NCI-H1092 (cell line): ENCODE results near the gene CNTFR.
"Not testable (repeated sequence)": the region's sequence is repeated elsewhere in the genome, so short reads cannot be mapped to it uniquely, and the experiment has no call there.

Experiments used
- DNase-seq: peaks from one replicate; lab custom pipeline; 2025; lab: John Stamatoyannopoulos, UW

Gene CNTFR, protein sequence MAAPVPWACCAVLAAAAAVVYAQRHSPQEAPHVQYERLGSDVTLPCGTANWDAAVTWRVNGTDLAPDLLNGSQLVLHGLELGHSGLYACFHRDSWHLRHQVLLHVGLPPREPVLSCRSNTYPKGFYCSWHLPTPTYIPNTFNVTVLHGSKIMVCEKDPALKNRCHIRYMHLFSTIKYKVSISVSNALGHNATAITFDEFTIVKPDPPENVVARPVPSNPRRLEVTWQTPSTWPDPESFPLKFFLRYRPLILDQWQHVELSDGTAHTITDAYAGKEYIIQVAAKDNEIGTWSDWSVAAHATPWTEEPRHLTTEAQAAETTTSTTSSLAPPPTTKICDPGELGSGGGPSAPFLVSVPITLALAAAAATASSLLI

DNA sequence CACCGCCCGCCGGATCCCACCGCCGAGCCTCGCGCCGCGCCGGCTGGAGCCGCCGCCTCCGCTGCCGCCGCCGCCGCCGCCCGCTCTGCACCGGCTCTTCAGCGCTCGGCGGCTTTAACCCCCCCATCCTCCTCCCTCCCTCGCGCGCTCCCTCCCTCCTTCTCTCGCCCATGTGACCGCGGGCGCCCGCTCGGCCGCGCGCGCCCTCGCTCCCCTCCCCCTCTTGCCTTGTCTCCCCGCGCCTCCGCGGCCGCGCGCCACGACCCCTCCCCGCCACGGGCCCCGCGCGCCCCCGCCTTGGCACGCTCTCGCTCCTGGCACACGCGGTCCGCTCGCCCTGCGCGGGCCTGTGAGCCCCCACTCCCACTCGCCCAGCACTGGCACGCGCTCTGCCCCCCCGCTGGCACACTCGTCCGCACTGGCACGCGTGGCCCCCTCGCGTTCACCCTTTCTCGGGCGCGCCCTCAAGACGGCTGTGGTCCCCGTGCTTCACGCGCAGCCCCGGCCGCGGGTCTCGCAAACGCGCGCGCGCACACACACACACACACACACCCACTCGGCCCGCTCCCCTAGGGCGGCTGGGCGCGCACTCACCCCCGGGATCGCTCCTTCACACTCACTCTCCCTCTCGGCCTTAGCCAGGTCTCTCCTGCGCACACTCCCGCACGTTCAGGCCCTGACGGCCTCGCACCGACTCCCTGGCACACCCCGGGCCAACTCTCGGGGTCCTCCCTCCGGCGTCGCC, at the start of gene CNTFR:
Gene CNTFR, minus strand, starts transcription at position 89 of the 745 bp plus-strand sequence. CDS start 20,743 bp downstream, outside the sequence.
- DNase-seq, result peak; percentile 75

DNA sequence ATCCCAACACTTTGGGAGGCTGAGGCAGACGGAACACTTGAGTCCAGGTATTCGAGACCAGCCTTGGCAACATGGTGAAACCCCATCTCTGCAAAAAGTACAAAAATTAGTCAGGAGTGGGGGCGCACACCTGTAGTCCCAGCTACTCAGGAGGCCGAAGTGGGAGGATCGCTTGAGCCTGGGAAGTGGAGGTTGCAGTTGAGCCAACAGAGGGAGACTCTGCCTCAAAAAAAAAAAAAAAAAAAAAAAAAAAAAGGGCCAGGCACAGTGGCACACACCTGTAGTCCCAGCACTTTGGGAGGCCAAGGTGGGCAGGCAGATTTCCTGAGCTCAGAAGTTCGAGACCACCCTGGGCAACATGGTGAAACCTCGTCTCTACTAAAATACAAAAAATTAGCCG, 49.8 kb upstream of the CNTFR start:
- DNase-seq, result not testable (repeated sequence)

DNA sequence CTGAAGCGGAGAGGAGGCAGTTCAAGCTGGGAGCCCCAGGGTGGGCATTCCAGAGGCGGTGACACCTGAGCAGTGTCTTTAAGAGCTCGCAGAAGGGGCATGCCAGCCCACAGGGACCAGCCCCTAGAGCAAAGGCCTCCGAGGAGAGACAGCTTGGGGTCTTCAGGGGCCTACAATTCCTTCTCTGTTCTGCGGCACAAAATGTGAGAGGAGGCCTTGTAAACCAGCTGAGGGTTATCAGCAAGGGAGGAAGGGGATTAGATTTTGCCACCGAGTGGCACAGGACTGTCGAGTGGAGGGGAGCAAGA, 48.6 kb upstream of the CNTFR start:
- DNase-seq, result no peak

DNA sequence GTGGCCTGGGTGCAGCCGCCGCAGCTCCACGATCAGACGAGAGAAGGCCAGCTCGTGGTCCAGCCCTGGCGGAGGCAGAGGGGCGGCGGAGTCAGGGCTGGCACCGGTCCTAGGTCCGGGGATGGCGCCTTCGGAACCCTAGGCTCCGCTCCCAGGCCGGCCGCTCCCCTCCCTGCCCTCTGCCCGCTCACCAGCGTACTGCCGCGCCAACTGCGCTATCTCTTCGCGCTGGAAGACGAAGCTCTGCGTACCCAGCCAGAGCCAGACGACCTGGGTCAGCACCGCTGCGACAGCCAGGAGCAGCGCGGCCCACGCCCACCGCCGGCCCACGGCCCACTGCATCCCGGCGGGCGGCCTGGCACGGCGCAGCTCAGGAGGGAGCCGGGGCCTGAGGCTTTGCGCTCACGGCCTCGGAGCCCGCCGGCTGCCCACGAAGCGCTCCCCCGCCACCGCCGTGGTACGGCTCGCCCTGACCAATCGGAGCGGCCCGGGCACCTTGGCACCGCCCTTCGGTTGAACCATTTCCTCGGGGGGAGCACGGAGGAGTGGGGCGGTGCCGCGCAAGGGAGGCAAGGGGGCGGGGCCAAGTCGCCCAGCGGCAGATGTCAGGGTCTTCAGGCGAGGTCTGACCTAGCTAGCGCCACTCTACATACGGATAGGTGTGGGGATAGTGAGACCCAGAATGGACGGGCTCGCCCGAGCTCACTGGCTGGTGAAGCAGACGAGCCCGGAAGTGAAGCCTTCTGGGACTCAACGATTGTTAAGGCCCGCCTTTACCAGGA, 48.0 kb upstream of the CNTFR start, which contains the start of gene SIGMAR1:
Gene SIGMAR1, minus strand, starts transcription at position 432 of the 782 bp plus-strand sequence. Its CDS starts 90 bp downstream, at position 342.
- peak; percentile 94 for DNase-seq

DNA sequence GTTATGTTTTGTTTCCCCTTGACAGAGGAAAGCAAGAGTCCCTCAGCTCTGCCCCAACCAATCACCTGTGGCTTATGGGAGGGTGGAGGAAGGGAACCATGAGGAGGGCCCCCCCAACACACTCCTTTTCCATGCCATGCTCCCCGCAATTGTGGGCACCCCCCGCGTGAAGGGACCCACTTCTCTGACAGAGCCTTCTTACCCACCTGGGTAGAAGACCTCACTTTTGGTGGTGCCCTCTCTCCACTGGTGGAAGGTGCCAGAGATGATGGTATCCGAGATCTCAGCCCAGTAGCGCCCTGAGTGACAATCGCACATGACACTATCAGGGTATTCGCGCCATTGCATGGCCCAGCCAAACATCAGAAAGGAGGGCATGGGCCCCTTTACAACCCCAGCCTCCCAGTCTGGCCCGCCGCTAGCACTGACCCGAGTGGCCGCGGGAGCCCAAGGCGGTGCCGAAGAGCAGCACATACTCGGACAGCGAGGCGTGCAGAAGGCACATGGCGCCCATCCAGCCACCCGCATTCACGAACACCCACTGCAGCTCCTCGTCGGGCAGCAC, 47.3 kb upstream of the CNTFR start:
- no peak for DNase-seq

DNA sequence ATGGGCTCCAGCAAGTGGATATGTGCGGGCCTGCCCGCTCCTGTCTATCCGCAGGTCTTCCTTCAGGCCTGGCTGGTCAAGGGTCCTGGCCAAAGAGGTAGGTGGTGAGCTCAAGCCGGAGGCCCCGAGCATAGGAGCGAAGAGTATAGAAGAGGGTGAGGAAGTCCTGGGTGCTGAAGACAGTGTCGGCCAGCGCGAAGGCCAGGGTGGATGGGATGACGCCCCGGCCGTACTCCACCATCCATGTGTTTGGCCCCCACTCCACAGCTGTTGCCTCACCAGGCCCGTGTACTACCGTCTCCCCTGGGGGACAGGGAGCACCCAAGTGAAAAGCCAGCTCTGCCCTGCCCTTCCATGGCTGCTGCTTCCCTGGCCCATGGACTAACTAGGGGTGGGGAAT, 46.0 kb upstream of the CNTFR start:
- no peak for DNase-seq

DNA sequence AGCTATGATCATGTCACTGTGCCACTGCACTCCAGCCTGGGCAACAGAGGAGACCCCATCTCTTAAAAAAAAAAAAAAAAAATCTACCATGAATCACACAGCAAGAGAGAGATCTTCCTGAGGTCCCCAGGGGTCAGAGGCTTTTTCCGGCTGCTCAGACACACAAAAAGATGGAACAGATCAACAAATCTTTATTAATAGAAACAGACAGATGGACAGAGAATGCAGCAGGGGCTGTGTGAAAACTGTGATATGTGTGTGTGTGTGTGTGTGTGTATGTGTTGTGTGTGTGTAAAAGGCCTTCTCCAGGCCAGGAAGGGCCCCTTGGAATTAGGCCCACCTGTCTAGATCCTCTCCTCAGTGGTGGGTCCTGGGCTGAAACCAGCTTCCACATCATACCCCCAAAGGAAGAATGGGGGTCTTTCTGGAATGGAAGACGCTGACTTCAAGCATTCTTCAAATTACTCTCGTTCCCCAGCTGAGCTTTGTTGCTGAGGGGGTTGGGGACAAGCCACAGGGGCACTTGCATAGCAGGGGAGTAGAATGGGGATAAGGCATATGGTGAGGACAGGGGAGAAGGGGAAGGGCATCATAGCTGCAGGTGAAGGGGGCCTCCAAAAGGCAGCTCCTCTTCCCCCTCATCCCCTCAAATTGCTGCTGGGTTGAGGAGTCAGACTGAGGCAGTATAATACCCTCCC, 45.2 kb upstream of the CNTFR start:
- no peak for DNase-seq

DNA sequence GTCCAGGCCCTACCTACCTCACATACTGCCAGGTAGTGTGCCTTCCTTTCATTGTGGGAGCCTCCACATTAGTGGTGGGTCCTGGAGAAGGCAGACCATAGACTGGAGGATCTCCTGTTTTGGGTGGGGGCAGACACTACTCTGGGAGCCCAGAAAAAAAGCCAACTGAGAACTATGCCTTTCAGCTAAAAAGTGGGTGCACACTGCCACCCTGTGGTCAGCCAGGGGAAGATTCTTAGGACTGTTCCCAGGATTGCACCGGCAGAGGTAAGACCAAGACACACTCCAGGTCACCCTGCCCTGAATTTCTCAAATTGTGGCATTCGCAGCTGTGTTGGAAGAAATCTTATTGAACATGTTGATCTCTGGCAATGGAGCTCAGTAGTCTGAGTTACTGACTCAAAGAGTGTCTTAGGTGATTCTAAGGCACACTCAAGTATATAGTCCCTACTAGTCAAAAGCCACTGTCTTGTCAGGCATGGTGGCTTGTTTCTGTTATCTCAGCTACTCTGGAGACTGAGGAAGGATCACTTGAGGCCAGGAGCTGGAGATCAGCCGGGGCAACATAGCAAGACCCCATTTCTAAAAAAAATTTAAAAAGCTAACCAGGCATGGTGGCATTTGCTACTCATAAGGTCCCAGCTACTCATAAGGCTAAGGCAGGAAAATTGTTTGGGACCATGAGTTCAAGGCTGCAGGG, 44.5 kb upstream of the CNTFR start:
- DNase-seq, result peak; percentile 57

DNA sequence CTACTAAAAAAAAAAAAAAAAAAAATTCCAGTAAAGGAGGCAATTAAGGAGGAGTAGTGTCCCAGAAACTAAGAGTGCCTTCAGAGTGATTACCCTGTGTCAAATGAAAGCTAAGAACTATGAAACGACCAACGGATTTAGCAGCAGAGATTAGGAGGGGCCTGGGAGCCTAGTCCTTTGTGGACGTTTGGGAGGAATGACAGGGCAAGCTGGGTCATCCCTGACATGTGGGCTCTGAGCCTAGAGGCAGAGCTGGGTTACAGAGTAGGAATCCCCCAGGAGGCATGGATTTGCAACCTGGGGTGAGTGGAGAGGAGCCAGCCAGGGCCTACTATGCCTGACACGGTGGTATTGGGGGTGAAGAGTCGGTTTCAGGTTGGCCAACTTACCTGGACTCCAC, 43.6 kb upstream of the CNTFR start:
- DNase-seq, result no peak

DNA sequence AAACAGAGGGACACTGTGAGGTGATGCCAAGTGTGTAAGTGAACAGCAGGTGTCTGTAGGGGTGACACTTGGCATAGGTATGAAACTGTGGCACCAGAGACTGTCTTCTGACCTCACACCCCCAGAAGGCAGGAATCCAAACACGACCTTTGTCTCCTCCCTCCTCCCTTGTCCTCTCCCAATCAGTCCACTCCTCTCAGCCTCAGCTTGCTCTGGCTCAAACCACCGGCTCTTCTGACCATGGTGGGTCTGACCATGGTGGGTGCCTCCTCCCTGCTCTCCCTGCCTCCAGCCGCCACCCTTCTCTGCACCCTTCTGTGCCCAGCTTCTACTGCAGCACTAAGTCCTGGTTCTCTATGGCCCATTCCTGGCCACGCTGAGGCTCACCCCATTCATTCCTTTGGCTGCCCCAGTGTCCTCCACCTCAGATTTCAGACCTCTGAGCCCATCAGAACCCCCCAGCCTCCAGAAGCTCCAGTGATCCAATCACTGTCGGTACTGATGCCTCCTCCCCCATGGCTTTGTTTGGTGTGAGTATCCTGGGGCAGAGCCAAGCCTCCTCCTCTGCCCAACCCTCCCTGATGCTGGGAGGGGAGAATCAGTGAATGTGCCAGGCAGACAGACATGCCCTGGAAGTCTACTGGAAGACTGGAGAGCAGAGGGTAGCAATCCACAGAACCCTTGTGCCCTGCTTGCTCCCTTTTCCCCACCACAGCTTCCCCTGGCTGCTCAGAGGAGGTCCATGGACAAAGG, 41.1 kb upstream of the CNTFR start:
- no peak for DNase-seq

DNA sequence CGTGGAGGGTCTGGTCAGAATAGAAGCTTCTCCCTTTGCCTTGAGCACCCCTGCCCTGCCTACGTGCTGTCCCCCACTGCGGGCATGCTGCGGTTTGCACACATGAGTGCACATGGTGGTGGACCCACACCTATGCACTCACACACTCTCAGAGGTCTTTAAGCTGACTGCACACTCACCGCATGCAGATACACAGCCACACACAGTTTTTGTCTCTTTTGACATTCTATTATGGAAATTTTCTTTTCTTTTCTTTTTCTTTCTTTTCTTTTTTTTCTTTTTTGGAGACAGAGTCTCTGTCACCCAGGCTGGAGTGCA, 39.9 kb upstream of the CNTFR start:
- DNase-seq, result no peak

DNA sequence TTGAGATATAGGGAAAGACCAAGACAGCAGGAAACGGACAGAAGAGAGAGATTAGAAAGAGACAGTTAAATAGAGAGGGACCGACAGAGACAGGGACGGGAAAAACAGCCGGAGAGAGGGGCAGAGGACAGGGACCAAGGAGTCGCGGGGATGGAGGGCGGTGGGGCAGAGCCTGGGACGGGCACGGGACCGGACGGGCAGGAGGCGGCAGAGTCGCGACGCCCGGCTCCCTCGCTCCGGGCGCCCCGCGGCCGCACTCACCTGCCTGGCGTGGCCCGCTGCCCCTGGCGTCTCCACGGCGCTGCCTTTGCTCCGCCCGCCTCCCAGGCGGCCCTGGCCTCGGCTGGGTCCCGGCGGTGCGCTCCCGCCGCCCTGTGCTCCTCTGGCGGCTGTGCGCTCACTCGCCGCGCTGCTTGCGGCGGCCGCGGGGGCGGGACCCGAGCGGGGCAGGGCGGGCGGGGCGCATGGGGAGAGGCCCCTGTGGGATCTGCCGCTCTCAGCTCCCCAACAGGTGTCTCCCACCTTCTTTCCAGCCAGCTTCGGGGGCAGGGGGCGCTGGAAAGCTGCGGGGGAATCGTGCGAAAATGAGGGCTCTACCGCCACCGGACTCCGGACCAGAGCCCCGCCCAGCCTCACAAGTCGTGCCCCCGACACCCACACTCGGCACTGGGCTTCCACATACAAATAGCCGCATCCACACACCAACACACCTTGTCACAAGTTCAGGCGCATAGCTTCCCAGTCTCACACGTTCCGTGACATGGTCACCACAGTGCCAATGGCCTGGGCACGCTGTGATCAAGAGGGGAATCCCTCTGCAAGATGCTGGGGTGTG, 39.3 kb upstream of the CNTFR start, which contains the start of gene ARID3C:
Gene ARID3C, minus strand, starts transcription at position 411 of the 835 bp plus-strand sequence. CDS start 1,052 bp downstream, outside the sequence.
- DNase-seq, result peak; percentile 40

DNA sequence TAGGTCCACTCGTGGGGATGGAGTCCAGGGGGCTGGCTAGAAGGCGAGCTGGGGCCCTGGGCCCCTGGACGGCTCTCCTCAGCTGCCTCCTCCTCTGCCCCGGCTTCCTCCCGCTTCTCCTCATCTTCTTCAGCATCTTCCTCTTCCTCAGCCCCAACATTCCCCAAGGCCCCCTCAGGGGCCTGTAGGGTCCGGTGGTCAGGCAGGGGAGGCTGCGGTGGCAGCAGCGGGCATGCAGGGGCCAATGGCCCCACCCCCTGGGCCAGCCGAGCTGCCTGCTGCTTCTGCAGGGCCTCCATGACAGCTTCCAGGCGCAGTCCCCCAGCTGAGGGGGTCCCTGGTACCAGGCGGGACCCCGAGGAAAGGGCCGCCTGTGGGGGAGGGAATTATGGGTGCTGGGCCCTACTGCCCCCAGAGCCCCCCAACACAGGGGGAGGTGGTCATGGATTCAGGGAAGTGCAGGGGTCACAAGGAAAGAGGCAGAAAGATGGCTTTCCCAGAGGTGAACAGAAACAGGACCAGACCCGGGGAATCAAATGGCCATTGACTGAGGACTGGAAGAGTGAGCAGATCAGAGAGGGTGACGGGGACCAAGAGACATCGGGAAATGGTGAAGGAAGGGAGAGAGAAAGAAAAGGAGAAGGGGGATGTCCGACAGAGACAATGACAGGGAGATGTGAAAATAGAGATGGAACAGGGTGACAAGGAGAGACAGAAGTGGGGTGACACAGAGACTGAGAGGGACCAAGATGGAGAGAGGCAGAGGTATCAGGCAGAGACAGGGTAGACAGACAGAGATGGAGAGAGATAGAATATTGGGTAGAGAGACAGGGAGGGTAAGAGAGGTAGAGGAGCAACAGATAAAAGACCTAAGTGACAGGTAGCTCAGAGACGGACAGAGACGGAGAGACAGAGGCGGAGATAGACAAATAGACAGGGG, 38.5 kb upstream of the CNTFR start:
- no peak for DNase-seq

DNA sequence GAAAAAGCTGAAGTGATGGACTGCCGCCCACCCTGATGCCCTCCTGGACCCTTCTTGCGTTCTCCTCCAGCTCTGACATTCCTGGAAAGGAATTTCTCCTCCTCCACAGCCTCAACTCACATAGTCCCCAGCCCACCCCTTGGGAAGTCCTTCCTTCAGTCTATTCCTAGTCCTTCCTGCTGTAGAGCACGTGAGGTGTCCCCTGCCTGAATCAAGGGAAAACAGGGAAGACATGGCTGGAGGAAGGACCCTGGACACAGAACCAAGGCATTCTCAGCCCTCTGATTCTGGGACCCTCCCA, 35.6 kb upstream of the CNTFR start:
- no peak for DNase-seq

DNA sequence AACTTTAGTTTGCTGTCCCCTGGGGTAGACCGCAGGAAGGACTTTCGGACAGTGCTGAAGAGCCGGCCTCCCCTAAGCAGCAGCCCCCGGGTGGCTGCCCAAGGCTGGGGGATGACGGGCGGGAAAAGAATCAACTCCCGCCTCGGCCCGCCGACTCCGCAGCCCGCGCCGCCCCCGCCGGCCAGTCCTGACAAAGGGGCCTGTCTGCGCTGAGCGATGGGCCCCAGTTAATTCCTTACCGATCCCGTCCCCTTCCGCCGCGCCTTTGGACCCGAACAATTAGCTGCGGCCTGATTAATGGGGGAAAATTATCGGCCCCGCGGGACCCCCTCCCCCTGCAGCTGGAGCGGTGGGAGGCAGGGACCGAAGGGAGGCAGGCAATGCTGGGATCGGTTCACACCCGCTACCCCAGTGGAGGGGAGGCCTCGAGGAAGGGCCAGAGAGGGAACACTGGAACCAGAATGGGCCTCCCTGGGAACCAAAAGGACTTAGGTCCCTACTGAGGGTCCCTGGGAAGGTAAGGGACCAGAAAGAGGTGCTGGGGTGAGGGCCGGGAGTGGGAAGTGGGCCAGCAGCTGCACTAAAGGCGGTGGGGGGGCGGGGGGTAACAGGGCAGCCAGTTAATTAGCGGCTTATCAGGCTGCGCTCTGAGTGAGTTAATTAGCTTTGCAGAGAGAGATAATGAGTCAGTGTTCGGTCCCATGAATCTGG, 35.1 kb upstream of the CNTFR start:
- DNase-seq, result no peak

DNA sequence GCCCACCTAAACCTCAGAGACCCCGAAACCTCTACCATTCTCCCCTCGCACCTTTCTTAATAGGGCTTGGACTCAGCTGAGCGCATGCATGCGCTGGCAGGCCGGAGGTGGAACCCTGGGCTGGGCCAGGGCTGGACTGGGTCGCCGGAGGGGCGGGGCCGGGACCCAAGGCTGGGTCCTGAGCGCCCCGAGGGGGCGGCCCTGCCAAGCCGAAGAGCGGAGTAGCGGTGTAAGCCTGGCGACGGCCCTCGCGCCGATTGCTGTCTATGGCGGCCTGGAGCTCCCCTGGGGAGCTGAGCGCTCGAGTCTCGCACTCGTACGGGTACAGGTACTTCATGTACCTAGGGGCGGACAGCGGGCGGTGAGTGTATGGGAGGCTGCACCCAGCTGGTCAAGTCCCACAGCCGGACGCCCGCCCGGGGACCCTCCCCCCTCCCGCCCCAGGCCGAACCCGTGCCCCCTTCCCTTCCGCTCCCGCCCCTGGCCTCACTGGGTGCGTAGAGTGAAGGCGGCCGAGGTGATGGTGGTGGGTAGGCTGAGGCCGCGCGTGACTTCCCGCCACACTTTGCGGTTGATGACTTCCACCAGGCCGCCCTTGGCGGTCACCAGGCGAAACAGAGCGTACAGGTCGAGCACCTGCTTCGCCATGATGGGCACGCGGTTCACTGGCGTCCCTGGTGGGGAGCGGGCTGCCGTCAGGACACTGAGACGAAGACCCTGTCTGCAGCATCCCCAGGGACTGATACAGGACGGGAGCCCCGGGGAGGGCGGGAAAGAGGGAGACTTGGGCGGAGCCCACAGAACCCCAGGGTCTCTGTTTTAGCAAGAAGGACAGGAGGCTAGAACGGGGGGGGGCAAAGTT, 34.1 kb upstream of the CNTFR start:
- no peak for DNase-seq
